Neural progenitor cell (in vitro differentiated cells): ENCODE measurements around the gene ELF1. TPM values are rescaled to one million over a fixed set of nuclear protein-coding genes. Genes with fewer than 3 reads are reported as not detected.
"Not testable (repeated sequence)": the region's sequence is repeated elsewhere in the genome, so short reads cannot be mapped to it uniquely, and the experiment has no call there.

ENCODE experiments used
- DNase-seq: peaks from one replicate; pipeline ENCODE4 v3.0.0-alpha.2; 2016; ENCODE audit warnings: low spot score
- H2AFZ ChIP-seq: fragments of 200-600 bp; sonication (generic); replicated peaks from 2 replicates; pipeline ENCODE4 v1.6.1; 2016; ENCODE audit warnings: antibody characterized with exemption
- H3F3A ChIP-seq: fragments of 200-600 bp; sonication (generic); 2 replicates; pipeline ENCODE4 v1.6.1; 2016; ENCODE audit warnings: antibody characterized with exemption, low read depth
- H3K27ac ChIP-seq: fragments of 200-600 bp; sonication (generic); 2 replicates; pipeline ENCODE4 v1.5.1; 2016; ENCODE audit warnings: mild to moderate bottlenecking
- H3K27me3 ChIP-seq: fragments of 200-600 bp; sonication (generic); 2 replicates; pipeline ENCODE4 v1.6.1; 2016; ENCODE audit warnings: mild to moderate bottlenecking, moderate library complexity
- H3K36me3 ChIP-seq: fragments of 200-600 bp; sonication (generic); 2 replicates; pipeline ENCODE4 v1.5.1; 2016
- H3K4me1 ChIP-seq: fragments of 200-600 bp; sonication (generic); 2 replicates; pipeline ENCODE4 v1.6.1; 2016; ENCODE audit warnings: mixed run types
- H3K4me2 ChIP-seq: fragments of 200-600 bp; sonication (generic); 2 replicates; pipeline ENCODE4 v1.6.1; 2016
- H3K4me3 ChIP-seq: fragments of 200-600 bp; sonication (generic); 2 replicates; pipeline ENCODE4 v1.5.1; 2016
- H3K79me2 ChIP-seq: fragments of 200-600 bp; sonication (generic); 2 replicates; pipeline ENCODE4 v1.6.1; 2016; ENCODE audit warnings: low read depth
- H3K9ac ChIP-seq: fragments of 200-600 bp; sonication (generic); 2 replicates; pipeline ENCODE4 v1.6.1; 2016
- H3K9me3 ChIP-seq: fragments of 200-600 bp; sonication (generic); 2 replicates; pipeline ENCODE4 v1.5.1; 2016; ENCODE audit warnings: low read depth
- H4K20me1 ChIP-seq: fragments of 200-600 bp; sonication (generic); 2 replicates; pipeline ENCODE4 v1.6.1; 2016; ENCODE audit warnings: low read depth
- H3K27ac Mint-ChIP-seq: 3 replicates; pipeline ENCODE4 v1.8.0; 2021; ENCODE audit warnings: mixed read lengths
- H3K27me3 Mint-ChIP-seq: 2 replicates; pipeline ENCODE4 v1.8.0; 2022; ENCODE audit warnings: low read depth, mild to moderate bottlenecking, inconsistent platforms, moderate library complexity, mixed read lengths; ENCODE audit not compliant: insufficient read depth
- H3K36me3 Mint-ChIP-seq: 3 replicates; pipeline ENCODE4 v1.8.0; 2021; ENCODE audit warnings: mixed read lengths
- H3K4me1 Mint-ChIP-seq: 3 replicates; pipeline ENCODE4 v1.8.0; 2021; ENCODE audit warnings: mixed read lengths
- H3K4me3 Mint-ChIP-seq: 3 replicates; pipeline ENCODE4 v1.8.0; 2021; ENCODE audit warnings: mild to moderate bottlenecking, moderate library complexity, mixed read lengths
- H3K9me3 Mint-ChIP-seq: 3 replicates; pipeline ENCODE4 v1.8.0; 2020; ENCODE audit warnings: mixed read lengths
- CTCF ChIP-seq: fragments of 200-600 bp; sonication (generic); IDR thresholded peaks from 2 replicates; pipeline ENCODE4 v1.5.1; 2017; ENCODE audit warnings: antibody characterized with exemption, mild to moderate bottlenecking
- EZH2 ChIP-seq: fragments of 200-600 bp; sonication (generic); IDR thresholded peaks from 2 replicates; pipeline ENCODE4 v1.6.1; 2017; ENCODE audit warnings: antibody characterized with exemption, mild to moderate bottlenecking, moderate library complexity
- EZH2phosphoT487 ChIP-seq: fragments of 200-600 bp; sonication (generic); IDR thresholded peaks from 2 replicates; pipeline ENCODE4 v1.6.1; 2017; ENCODE audit warnings: antibody characterized with exemption
- total RNA-seq: library from RNA; depleted of rRNA; stranded (reverse); fragments of >200 nt; gene quantifications from 2 replicates; pipeline ENCODE4 v1.2.3, GENCODE V29; 2015; ENCODE audit warnings: low replicate concordance

ELF1 gene
- total RNA-seq, 1 donor from 2014 or later = 9.3 TPM

GRCh38 chr13:41039746-41040145 lies 20.6 kb upstream of the ELF1 start:
- Histone ChIP-seq H3K4me1 (no peaks in the 10 kb centered on the region), H2AFZ (no peak overlapping the region), H3K9me3 (no peaks in the 10 kb centered on the region), H3K4me3 (no peak overlapping the region), H3K36me3 (no peaks in the 10 kb centered on the region), H3K27me3 (no peaks in the 10 kb centered on the region), H3K4me2 (no peak overlapping the region), H3F3A (no peaks in the 10 kb centered on the region), H3K27ac (no peak overlapping the region), H4K20me1 (no peaks in the 10 kb centered on the region), H3K9ac (no peak overlapping the region), H3K79me2 (no peaks in the 10 kb centered on the region)
- H3K36me3 Mint-ChIP-seq = no peaks in the 10 kb centered on the region
- H3K4me1 Mint-ChIP-seq = no peaks in the 10 kb centered on the region
- no peak for DNase-seq
- H3K27me3 Mint-ChIP-seq = no peaks in the 10 kb centered on the region
- H3K27ac Mint-ChIP-seq = no peak overlapping the region
- no peak overlapping the region for H3K4me3 Mint-ChIP-seq
- TF ChIP-seq EZH2 (no peak), EZH2phosphoT487 (no peak), CTCF (no peak)
- H3K9me3 Mint-ChIP-seq = peaks cover 26% of the 10 kb centered on the region

- H4K20me1 ChIP-seq, H3K27me3 ChIP-seq, H3K36me3 Mint-ChIP-seq, H3K79me2 ChIP-seq, H3K27ac ChIP-seq, H3K4me2 ChIP-seq, DNase-seq, H3K27ac Mint-ChIP-seq, H2AFZ ChIP-seq, H3K36me3 ChIP-seq, H3K4me1 ChIP-seq, H3K4me3 Mint-ChIP-seq, H3K9me3 ChIP-seq, H3F3A ChIP-seq, H3K4me3 ChIP-seq, H3K27me3 Mint-ChIP-seq, H3K4me1 Mint-ChIP-seq, H3K9ac ChIP-seq: not testable (repeated sequence)
- H3K9me3 Mint-ChIP-seq = peaks cover 13% of the 10 kb centered on the region
Measured at GRCh38 chr13:41036557-41036956, 17.4 kb upstream of the ELF1 start.

- Histone ChIP-seq H3K4me3 (no peak overlapping the region), H3K9ac (no peak overlapping the region), H3K4me2 (no peak overlapping the region), H3K27ac (no peak overlapping the region), H3K4me1 (no peaks in the 10 kb centered on the region), H4K20me1 (no peaks in the 10 kb centered on the region), H3F3A (no peaks in the 10 kb centered on the region), H3K27me3 (no peaks in the 10 kb centered on the region), H2AFZ (no peak overlapping the region), H3K9me3 (no peaks in the 10 kb centered on the region), H3K36me3 (no peaks in the 10 kb centered on the region), H3K79me2 (no peaks in the 10 kb centered on the region)
- Mint-ChIP-seq H3K36me3 (no peaks in the 10 kb centered on the region), H3K9me3 (no peaks in the 10 kb centered on the region), H3K27ac (no peak overlapping the region), H3K4me1 (no peaks in the 10 kb centered on the region), H3K4me3 (no peak overlapping the region), H3K27me3 (no peaks in the 10 kb centered on the region)
- no peak for TF ChIP-seq CTCF
- no peak for TF ChIP-seq EZH2phosphoT487
- no peak for TF ChIP-seq EZH2
- DNase-seq = no peak
Measured at GRCh38 chr13:41034881-41035280, 15.8 kb upstream of the ELF1 start.

GRCh38 chr13:41034382-41034781 lies 15.3 kb upstream of the ELF1 start:
- no peaks in the 10 kb centered on the region for H4K20me1 ChIP-seq
- no peaks in the 10 kb centered on the region for H3K79me2 ChIP-seq
- Mint-ChIP-seq H3K36me3 (no peaks in the 10 kb centered on the region), H3K27ac (no peak overlapping the region), H3K4me1 (no peaks in the 10 kb centered on the region), H3K27me3 (no peaks in the 10 kb centered on the region), H3K4me3 (no peak overlapping the region), H3K9me3 (no peaks in the 10 kb centered on the region)
- H3F3A ChIP-seq = no peaks in the 10 kb centered on the region
- no peaks in the 10 kb centered on the region for H3K4me1 ChIP-seq
- H3K4me3 ChIP-seq = no peak overlapping the region
- H3K27ac ChIP-seq = no peak overlapping the region
- no peak overlapping the region for H3K9ac ChIP-seq
- no peaks in the 10 kb centered on the region for H3K27me3 ChIP-seq
- no peak overlapping the region for H3K4me2 ChIP-seq
- no peak for DNase-seq
- no peaks in the 10 kb centered on the region for H3K9me3 ChIP-seq
- no peak overlapping the region for H2AFZ ChIP-seq
- no peaks in the 10 kb centered on the region for H3K36me3 ChIP-seq
- no peak for TF ChIP-seq EZH2
- no peak for TF ChIP-seq EZH2phosphoT487
